Small intestine (tissue), 16 donors: ENCODE measurements around the gene ZNF442. TPM values are rescaled to one million over a fixed set of nuclear protein-coding genes. Genes with fewer than 3 reads are reported as not detected.
"Not testable (repeated sequence)": the region's sequence is repeated elsewhere in the genome, so short reads cannot be mapped to it uniquely, and the experiment has no call there.

Experiments used
- DNase-seq, 2 donors: peaks; one replicate each; pipeline versions ENCODE4 v3.0.0 to v3.0.0-alpha.2; 2013
- FAIRE-seq: peaks from 2 replicates; lab custom pipeline; 2012; peaks lifted over from hg19 to GRCh38; lab: Jason Lieb, UNC
- H3K27ac ChIP-seq, 3 donors: one replicate each; pipeline ENCODE4 v1.5.1; 2013; ENCODE audit warnings: low read length in 2 of 3, mild to moderate bottlenecking in 2 of 3, control low read depth in 1 of 3, inconsistent platforms in 1 of 3, low read depth in 1 of 3, moderate library complexity in 1 of 3
- H3K27me3 ChIP-seq, 3 donors: one replicate each; pipeline ENCODE4 v1.6.1; 2013; ENCODE audit warnings: low read length in 3 of 3, inconsistent platforms in 1 of 3; ENCODE audit not compliant: control insufficient read depth in 3 of 3, insufficient read depth in 3 of 3
- H3K36me3 ChIP-seq, 3 donors: one replicate each; pipeline ENCODE4 v1.6.1; 2013; ENCODE audit warnings: low read length in 3 of 3, inconsistent platforms in 1 of 3, low read depth in 1 of 3, mild to moderate bottlenecking in 1 of 3, moderate library complexity in 1 of 3; ENCODE audit not compliant: control insufficient read depth in 3 of 3, insufficient read depth in 2 of 3
- H3K4me1 ChIP-seq, 3 donors: one replicate each; pipeline ENCODE4 v1.6.1; 2013; ENCODE audit warnings: low read length in 2 of 3, inconsistent platforms in 1 of 3, low read depth in 1 of 3, mild to moderate bottlenecking in 1 of 3, moderate library complexity in 1 of 3; ENCODE audit not compliant: control insufficient read depth in 3 of 3, insufficient read depth in 2 of 3
- H3K4me3 ChIP-seq, 3 donors: one replicate each; pipeline ENCODE4 v1.5.1; 2013; ENCODE audit warnings: low read length in 3 of 3, control low read depth in 1 of 3, inconsistent platforms in 1 of 3, low read depth in 1 of 3, mild to moderate bottlenecking in 1 of 3, moderate library complexity in 1 of 3
- H3K9me3 ChIP-seq, 2 donors: one replicate each; pipeline ENCODE4 v1.6.1; 2013; ENCODE audit warnings: low read depth in 1 of 2, low read length in 1 of 2; ENCODE audit not compliant: control insufficient read depth in 2 of 2, insufficient read depth in 1 of 2
- WGBS, 3 donors: extraction: QIAGEN DNeasy Blood & Tissue Kit; methylation state at CpG; one replicate each; pipeline ENCODE4 v1.1.7; 2013; 5-methylcytosine and 5-hydroxymethylcytosine counted together
- long read RNA-seq, 10 donors: transcript quantifications; one replicate each; lab custom pipeline, GENCODE V29; 2026
- polyA plus RNA-seq, 4 donors: library from polyadenylated mRNA; stranded (reverse) in 3 of 4; unstranded in 1 of 4; fragments of 200-250 nt in 3 of 4; fragments of 120-200 nt in 1 of 4; gene quantifications; one replicate each; pipeline versions ENCODE4 v1.2.1 to v1.2.3, GENCODE V29; 2013
- donor health status: healthy with polysubstance abuse.
- donor health status: control.
- donor health status: control.
- donor health status: Bipolar disorder and iron deficiency.
- donor health status: healthy.

Gene ZNF442
- 1 to 10 TPM in 2 of 4 donors, not detected in 2; 1.0 to 3.0 TPM for polyA plus RNA-seq
- long read RNA-seq, donor 1, result 0 reads
- long read RNA-seq, donor 2, result 0 reads
- long read RNA-seq, donor 3, result 0 reads
- long read RNA-seq, donor 4, result 0 reads
- long read RNA-seq, donor 5, result 0 reads
- long read RNA-seq, donor 6, result 0 reads
- long read RNA-seq, donor 7, result 0 reads
- long read RNA-seq, donor 8, result 0 reads
- long read RNA-seq, donor 9, result 0 reads
- long read RNA-seq, donor 10, result 0 reads

GRCh38 chr19:12365236-12366162 lies at the start of gene ZNF442:
ZNF442 (minus strand) TSS chr19:12365683; CDS start chr19:12363631, 2,052 bp downstream.
- WGBS, 3 donors, result 0 to 1% (median 0%) methylated on average over 47 to 51 of the region's 51 CpGs
- Histone ChIP-seq H3K27ac (peak within 1 kb of the TSS in 2 of 3 donors; percentile 81 to 88), H3K36me3 (peaks cover 0 to 3% (median 0%) of the 10 kb centered on the region in 3 donors), H3K9me3 (no peaks in the 10 kb centered on the region), H3K4me3 (peak within 1 kb of the TSS; percentile 60 to 77 (median 68)), H3K4me1 (peaks cover 0 to 6% (median 0%) of the 10 kb centered on the region in 3 donors), H3K27me3 (no peaks in the 10 kb centered on the region)
- no peak for FAIRE-seq
- DNase-seq, result peak; percentile 95 to 98

- Histone ChIP-seq H3K36me3 (peaks cover 0 to 6% (median 0%) of the 10 kb centered on the region in 3 donors), H3K9me3 (peaks cover 0 to 16% of the 10 kb centered on the region in 2 donors), H3K4me3 (no peak overlapping the region), H3K27me3 (no peaks in the 10 kb centered on the region), H3K4me1 (no peaks in the 10 kb centered on the region), H3K27ac (no peak overlapping the region)
- no peak for DNase-seq
- FAIRE-seq, result no peak
- WGBS, 3 donors, result 93 to 100% (median 95%) methylated on average over 2 of the region's 2 CpGs
Measured at GRCh38 chr19:12411893-12412292, 46.4 kb upstream of the ZNF442 start.

- FAIRE-seq, result no peak
Measured at GRCh38 chr19:12400633-12401502, 35.4 kb upstream of the ZNF442 start, which contains the start of gene ZNF799. ZNF799 (minus strand) TSS chr19:12401271; CDS start chr19:12401070, 201 bp downstream.

GRCh38 chr19:12399901-12400632 lies 34.6 kb upstream of the ZNF442 start:
- not testable (repeated sequence) for H3K27me3 ChIP-seq, H3K4me1 ChIP-seq, FAIRE-seq, H3K9me3 ChIP-seq, H3K36me3 ChIP-seq
- peak; percentile 41 to 69 for DNase-seq
- WGBS, 3 donors, result 1 to 3% (median 2%) methylated on average over 20 to 23 of the region's 23 CpGs
- peak overlapping the region; percentile 65 to 77 (median 68) for H3K4me3 ChIP-seq
- H3K27ac ChIP-seq, result peak overlapping the region; percentile 81 to 91 (median 89)

More at GRCh38 chr19:12400633-12401502, 35.4 kb upstream of the ZNF442 start, which contains the start of gene ZNF799:
- WGBS, 3 donors, result 0% methylated on average over 67 to 71 of the region's 71 CpGs
- Histone ChIP-seq H3K36me3 (no peaks in the 10 kb centered on the region), H3K4me3 (peak within 1 kb of the TSS; percentile 65 to 77 (median 68)), H3K27me3 (no peaks in the 10 kb centered on the region), H3K27ac (peak within 1 kb of the TSS; percentile 81 to 91 (median 89)), H3K4me1 (no peaks in the 10 kb centered on the region), H3K9me3 (no peaks in the 10 kb centered on the region)
- DNase-seq, result peak; percentile 99

- not testable (repeated sequence) for H3K4me1 ChIP-seq, DNase-seq, H3K4me3 ChIP-seq, H3K27me3 ChIP-seq, H3K27ac ChIP-seq, FAIRE-seq
- peaks cover 0 to 15% of the 10 kb centered on the region in 2 donors for H3K9me3 ChIP-seq
- WGBS, 3 donors, result 93 to 98% (median 96%) methylated on average over 6 of the region's 6 CpGs
- peaks cover 0 to 19% (median 8%) of the 10 kb centered on the region in 3 donors for H3K36me3 ChIP-seq
Measured at GRCh38 chr19:12391148-12391547, 25.7 kb upstream of the ZNF442 start.

GRCh38 chr19:12386365-12386764 lies 20.9 kb upstream of the ZNF442 start:
- FAIRE-seq, H3K27ac ChIP-seq, DNase-seq, H3K4me3 ChIP-seq, H3K4me1 ChIP-seq, H3K27me3 ChIP-seq: not testable (repeated sequence)
- WGBS, 3 donors, result 89 to 100% (median 92%) methylated on average over 1 to 2 of the region's 2 CpGs
- Histone ChIP-seq H3K36me3 (peaks cover 0 to 13% (median 6%) of the 10 kb centered on the region in 3 donors), H3K9me3 (peaks cover 0 to 20% of the 10 kb centered on the region in 2 donors)

- FAIRE-seq (no peak), DNase-seq (no peak)
- no peaks in the 10 kb centered on the region for H3K4me1 ChIP-seq
- H3K27me3 ChIP-seq, result no peaks in the 10 kb centered on the region
- H3K4me3 ChIP-seq, result no peak overlapping the region
- 50 to 94% (median 84%) methylated on average over 2 of the region's 2 CpGs for WGBS, 3 donors
- peaks cover 0 to 5% (median 3%) of the 10 kb centered on the region in 3 donors for H3K36me3 ChIP-seq
- no peak overlapping the region for H3K27ac ChIP-seq
- H3K9me3 ChIP-seq, result peaks cover 2 to 48% of the 10 kb centered on the region in 2 donors
Measured at GRCh38 chr19:12380444-12380737, 14.9 kb upstream of the ZNF442 start.
